Caco-2 (cell line): Measurements from ENCODE around the gene CAMKK1. TPM values are rescaled to one million over a fixed set of nuclear protein-coding genes. Genes with fewer than 3 reads are reported as not detected.
A peak's percentile ranks its signal among the peaks of the same experiment; 100 is the strongest.
"Not testable (repeated sequence)": the region's sequence is repeated elsewhere in the genome, so short reads cannot be mapped to it uniquely, and the experiment has no call there.

Experiments used
- BruUV-seq: library from RNA; stranded (reverse); fragments of 400-500 nt; replicated peaks from 2 replicates; lab custom pipeline; 2021; lab: Mats Ljungman, UMichigan
- CTCF ChIA-PET: fragments of 300-600 bp; sonication (Branson Sonifier 250); formaldehyde crosslinking; loops from one replicate; lab custom pipeline; 2022; ENCODE audit warnings: antibody characterized with exemption; lab: Charles Lee
- POLR2A ChIA-PET: fragments of 300-600 bp; sonication (Branson Sonifier 250); formaldehyde crosslinking; loops from one replicate; lab custom pipeline; 2022; ENCODE audit warnings: antibody characterized with exemption; lab: Charles Lee
- DNase-seq, 2 experiments: peaks; one replicate each; pipeline versions ENCODE4 v3.0.0 to v3.0.0-alpha.2; 2020 to 2022
- H3K27me3 ChIP-seq: replicated peaks from 2 replicates; pipeline ENCODE4 v1.6.0; 2011; ENCODE audit warnings: low read length; ENCODE audit not compliant: control insufficient read depth, insufficient read depth
- H3K36me3 ChIP-seq: 2 replicates; pipeline ENCODE4 v1.5.1; 2011; ENCODE audit warnings: low read length; ENCODE audit not compliant: control insufficient read depth, insufficient read depth
- H3K4me1 ChIP-seq: fragments of 250-450 bp; sonication (Bioruptor Pico); 2 replicates; pipeline ENCODE4 v1.5.1; 2020; ENCODE audit warnings: mild to moderate bottlenecking
- H3K4me3 ChIP-seq: 2 replicates; pipeline ENCODE4 v1.5.1; 2011; ENCODE audit warnings: low read depth, mild to moderate bottlenecking, control low read depth, low read length
- H3K9me3 ChIP-seq: fragments of 250-450 bp; sonication (Bioruptor Pico); 2 replicates; pipeline ENCODE4 v1.5.1; 2020; ENCODE audit warnings: mild to moderate bottlenecking, moderate library complexity
- H3K27ac Mint-ChIP-seq: one replicate; pipeline ENCODE4 v1.8.0; 2022; ENCODE audit warnings: mixed read lengths; ENCODE audit not compliant: unreplicated experiment
- H3K27me3 Mint-ChIP-seq: one replicate; pipeline ENCODE4 v1.8.0; 2022; ENCODE audit warnings: mixed read lengths; ENCODE audit not compliant: insufficient read depth, unreplicated experiment
- H3K36me3 Mint-ChIP-seq: one replicate; pipeline ENCODE4 v1.8.0; 2022; ENCODE audit warnings: mild to moderate bottlenecking, mixed read lengths; ENCODE audit not compliant: insufficient read depth, unreplicated experiment
- H3K4me1 Mint-ChIP-seq: one replicate; pipeline ENCODE4 v1.8.0; 2022; ENCODE audit warnings: low read depth, mixed read lengths; ENCODE audit not compliant: unreplicated experiment
- H3K4me3 Mint-ChIP-seq: one replicate; pipeline ENCODE4 v1.8.0; 2022; ENCODE audit warnings: mild to moderate bottlenecking, moderate library complexity, mixed read lengths; ENCODE audit not compliant: unreplicated experiment
- H3K9me3 Mint-ChIP-seq: one replicate; pipeline ENCODE4 v1.8.0; 2022; ENCODE audit warnings: mixed read lengths; ENCODE audit not compliant: unreplicated experiment
- intact Hi-C: fragments of 100-400 bp; cut with micrococcal nuclease; formaldehyde crosslinking; loops from one replicate; pipeline ENCODE4 v1.10.0; 2022; ENCODE audit not compliant: unreplicated experiment
- total RNA-seq: library from RNA; stranded (reverse); gene quantifications from 2 replicates; pipeline ENCODE4 v1.2.3, GENCODE V29; 2022
- TF ChIP-seq, protein P1 (sequence below), 2 experiments: fragments of 200-600 bp in 1 of 2; IDR thresholded peaks; 1 replicate in 1 of 2; 2 replicates in 1 of 2; pipeline versions ENCODE4 v1.5.1 to v1.8.0; 2011 to 2022; ENCODE audit warnings: antibody characterized with exemption in 1 of 2, control low read depth in 1 of 2, inconsistent platforms in 1 of 2, low read depth in 1 of 2, low read length in 1 of 2, mild to moderate bottlenecking in 1 of 2, moderate library complexity in 1 of 2; ENCODE audit not compliant: insufficient read depth in 1 of 2, severe bottlenecking in 1 of 2, unreplicated experiment in 1 of 2

The CAMKK1 gene
- total RNA-seq, 1 experiment from 2014 or later = 1.9 TPM

DNA sequence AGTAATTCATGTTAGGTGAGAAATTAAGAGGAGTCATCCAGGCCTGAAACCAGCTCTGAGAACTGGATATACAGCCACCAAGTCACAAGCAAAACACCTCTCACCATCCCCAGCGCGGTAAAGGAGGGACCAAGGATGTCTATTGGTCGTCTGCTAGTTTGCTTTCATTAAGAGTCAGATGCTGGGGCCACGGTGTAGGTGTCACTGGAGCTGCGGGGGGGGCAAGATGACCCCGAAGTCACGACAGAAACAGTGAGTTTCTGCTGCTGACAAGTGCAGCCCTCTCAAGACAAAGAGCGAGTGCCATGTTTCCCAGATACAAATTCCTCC lies 47.6 kb downstream of the CAMKK1 start:
- no peaks in the 10 kb centered on the region for H3K27me3 ChIP-seq
- no peak for DNase-seq
- POLR2A ChIA-PET = interaction anchor here (0.7 kb wide), 1 partner anchor 91 kb away, joined by 3 read pairs; no protein-coding TSS in a partner anchor
- CTCF ChIA-PET = interaction anchor here (0.7 to 1.1 kb wide), 2 partner anchors 90 to 162 kb away, joined by 3 to 4 read pairs; no protein-coding TSS in a partner anchor
- peak overlapping the region; percentile 80 for H3K4me3 Mint-ChIP-seq
- no peaks in the 10 kb centered on the region for H3K9me3 Mint-ChIP-seq
- H3K27ac Mint-ChIP-seq = no peak overlapping the region
- peaks cover 28% of the 10 kb centered on the region for H3K36me3 Mint-ChIP-seq
- no peaks in the 10 kb centered on the region for H3K36me3 ChIP-seq
- intact Hi-C loops = no loop called here
- TF ChIP-seq, protein P1, sequence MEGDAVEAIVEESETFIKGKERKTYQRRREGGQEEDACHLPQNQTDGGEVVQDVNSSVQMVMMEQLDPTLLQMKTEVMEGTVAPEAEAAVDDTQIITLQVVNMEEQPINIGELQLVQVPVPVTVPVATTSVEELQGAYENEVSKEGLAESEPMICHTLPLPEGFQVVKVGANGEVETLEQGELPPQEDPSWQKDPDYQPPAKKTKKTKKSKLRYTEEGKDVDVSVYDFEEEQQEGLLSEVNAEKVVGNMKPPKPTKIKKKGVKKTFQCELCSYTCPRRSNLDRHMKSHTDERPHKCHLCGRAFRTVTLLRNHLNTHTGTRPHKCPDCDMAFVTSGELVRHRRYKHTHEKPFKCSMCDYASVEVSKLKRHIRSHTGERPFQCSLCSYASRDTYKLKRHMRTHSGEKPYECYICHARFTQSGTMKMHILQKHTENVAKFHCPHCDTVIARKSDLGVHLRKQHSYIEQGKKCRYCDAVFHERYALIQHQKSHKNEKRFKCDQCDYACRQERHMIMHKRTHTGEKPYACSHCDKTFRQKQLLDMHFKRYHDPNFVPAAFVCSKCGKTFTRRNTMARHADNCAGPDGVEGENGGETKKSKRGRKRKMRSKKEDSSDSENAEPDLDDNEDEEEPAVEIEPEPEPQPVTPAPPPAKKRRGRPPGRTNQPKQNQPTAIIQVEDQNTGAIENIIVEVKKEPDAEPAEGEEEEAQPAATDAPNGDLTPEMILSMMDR (IDR thresholded peaks at IDR 0.05; ENCODE audit: insufficient read depth in 1 of 2, low read depth in 1 of 2, low read length in 1 of 2, severe bottlenecking in 1 of 2, unreplicated experiment in 1 of 2) = no peak
- no peaks in the 10 kb centered on the region for H3K9me3 ChIP-seq
- 0 out of 2 replicates have a peak, but pooled peaks cover 3% of the 10 kb centered on the region for H3K4me1 ChIP-seq
- no peaks in the 10 kb centered on the region for H3K27me3 Mint-ChIP-seq
- BruUV-seq = TSS peak; percentile 42
- peak overlapping the region; percentile 70 for H3K4me3 ChIP-seq
- H3K4me1 Mint-ChIP-seq = no peaks in the 10 kb centered on the region

DNA sequence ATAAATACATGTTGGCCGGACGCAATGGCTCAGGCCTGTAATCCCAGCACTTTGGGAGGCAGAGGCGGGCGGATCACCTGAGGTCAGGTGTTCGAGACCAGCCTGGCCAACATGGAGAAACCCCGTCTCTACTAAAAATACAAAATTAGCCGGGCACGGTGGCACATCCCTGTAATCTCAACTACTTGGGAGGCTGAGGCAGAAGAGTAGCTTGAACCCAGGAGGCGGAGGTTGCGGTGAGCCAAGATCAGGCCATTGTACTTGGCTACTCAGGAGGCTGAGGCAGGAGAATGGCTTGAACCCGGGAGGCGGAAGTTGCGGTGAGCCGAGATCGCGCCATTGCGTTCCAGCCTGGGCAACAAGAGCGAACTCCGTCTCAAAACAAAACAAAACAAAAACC lies 48.3 kb downstream of the CAMKK1 start:
- CTCF ChIA-PET = interaction anchor here (0.6 kb wide), 1 partner anchor 448 kb away, joined by 3 read pairs; no protein-coding TSS in a partner anchor
- POLR2A ChIA-PET = interaction anchor here (0.6 kb wide), 1 partner anchor 17 kb away, joined by 5 read pairs; no protein-coding TSS in a partner anchor
- H3K9me3 Mint-ChIP-seq, H3K9me3 ChIP-seq, H3K36me3 ChIP-seq, H3K27me3 ChIP-seq, BruUV-seq, H3K27me3 Mint-ChIP-seq, H3K4me1 Mint-ChIP-seq, H3K27ac Mint-ChIP-seq, H3K4me3 ChIP-seq, H3K4me1 ChIP-seq, intact Hi-C loops, DNase-seq: not testable (repeated sequence)
- Mint-ChIP-seq H3K4me3 (peak overlapping the region; percentile 80), H3K36me3 (peaks cover 35% of the 10 kb centered on the region)

DNA sequence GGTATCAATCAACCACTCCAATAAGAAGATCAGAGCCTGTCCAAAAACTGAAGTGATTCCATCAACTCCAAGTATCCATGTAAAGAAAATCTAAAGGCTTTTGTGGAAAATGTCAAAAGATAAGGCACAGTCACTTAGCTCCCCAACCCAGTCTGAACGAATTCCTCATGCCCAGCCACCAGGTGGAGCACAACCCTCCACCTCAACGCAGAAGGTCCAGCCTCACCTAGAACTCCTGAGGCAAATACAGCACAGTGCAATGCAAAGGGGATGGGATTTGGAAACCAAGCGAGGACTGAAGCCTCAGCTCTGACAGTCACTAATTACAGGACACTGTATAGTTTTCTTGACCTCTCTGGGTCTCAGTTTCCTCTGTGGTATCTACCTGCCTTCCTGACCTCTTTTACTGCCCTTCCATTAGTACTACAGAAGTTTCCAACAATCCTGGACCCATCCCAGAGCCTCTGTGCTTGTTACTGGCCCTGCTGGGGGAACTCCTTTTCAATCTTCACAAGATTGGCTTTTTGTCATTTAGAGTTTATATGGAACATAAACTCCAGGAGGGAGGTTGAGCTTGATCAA lies 48.8 kb downstream of the CAMKK1 start:
- peak; percentile 39 to 42 for DNase-seq
- intact Hi-C loops = no loop called here
- no TSS peak for BruUV-seq
- no peaks in the 10 kb centered on the region for H3K36me3 ChIP-seq
- Mint-ChIP-seq H3K36me3 (peaks cover 37% of the 10 kb centered on the region), H3K9me3 (no peaks in the 10 kb centered on the region), H3K27me3 (no peaks in the 10 kb centered on the region), H3K4me3 (peak overlapping the region; percentile 80), H3K27ac (no peak overlapping the region), H3K4me1 (no peaks in the 10 kb centered on the region)
- TF ChIP-seq, protein P1 (IDR thresholded peaks at IDR 0.05; ENCODE audit: insufficient read depth in 1 of 2, low read depth in 1 of 2, low read length in 1 of 2, severe bottlenecking in 1 of 2, unreplicated experiment in 1 of 2) = peak; percentile 26 to 52
- POLR2A ChIA-PET = interaction anchor here (0.6 kb wide), 1 partner anchor 16 kb away, joined by 5 read pairs; no protein-coding TSS in a partner anchor
- H3K4me1 ChIP-seq = peaks cover 4% of the 10 kb centered on the region; the same call in 1 of the 2 replicates
- no peaks in the 10 kb centered on the region for H3K9me3 ChIP-seq
- CTCF ChIA-PET = interaction anchor here (0.6 to 1.0 kb wide), 3 partner anchors 23 to 448 kb away, joined by 3 to 4 read pairs (median 3); no protein-coding TSS in a partner anchor
- no peaks in the 10 kb centered on the region for H3K27me3 ChIP-seq
- no peak overlapping the region for H3K4me3 ChIP-seq
